NCI-H510A (cell line): ENCODE results near the gene SDK1.
"Not testable (repeated sequence)": the region's sequence is repeated elsewhere in the genome, so short reads cannot be mapped to it uniquely, and the experiment has no call there.

ENCODE experiments used
- DNase-seq: peaks from one replicate; lab custom pipeline; 2025; lab: John Stamatoyannopoulos, UW

The SDK1 gene

GRCh38 chr7:4245135-4245865, 944.2 kb downstream of the SDK1 start:
- no peak for DNase-seq

GRCh38 chr7:4245866-4246470, 944.9 kb downstream of the SDK1 start:
- no peak for DNase-seq

GRCh38 chr7:4246536-4246935, 945.5 kb downstream of the SDK1 start:
- DNase-seq: no peak

GRCh38 chr7:4247106-4247876, 946.2 kb downstream of the SDK1 start:
- no peak for DNase-seq

GRCh38 chr7:4248295-4248694, 947.2 kb downstream of the SDK1 start:
- no peak for DNase-seq

- DNase-seq: no peak
Observed at GRCh38 chr7:4249241-4249640, 948.2 kb downstream of the SDK1 start.

- DNase-seq: no peak
Observed at GRCh38 chr7:4255336-4255735, 954.3 kb downstream of the SDK1 start.

- no peak for DNase-seq
Observed at GRCh38 chr7:4256286-4256685, 955.2 kb downstream of the SDK1 start.

- DNase-seq: no peak
Observed at GRCh38 chr7:4257146-4258111, 956.4 kb downstream of the SDK1 start.

- not testable (repeated sequence) for DNase-seq
Observed at GRCh38 chr7:4260116-4260515, 959.1 kb downstream of the SDK1 start.

- peak; percentile 23 for DNase-seq
Observed at GRCh38 chr7:4260867-4261600, 960.0 kb downstream of the SDK1 start.

GRCh38 chr7:4261601-4261960, 960.5 kb downstream of the SDK1 start:
- no peak for DNase-seq

- DNase-seq: not testable (repeated sequence)
Observed at GRCh38 chr7:4264206-4264605, 963.2 kb downstream of the SDK1 start.

- DNase-seq: no peak
Observed at GRCh38 chr7:4265066-4265465, 964.0 kb downstream of the SDK1 start.

- DNase-seq: no peak
Observed at GRCh38 chr7:4265676-4266075, 964.6 kb downstream of the SDK1 start.

- no peak for DNase-seq
Observed at GRCh38 chr7:4266270-4267040, 965.4 kb downstream of the SDK1 start.

GRCh38 chr7:4267341-4268039, 966.4 kb downstream of the SDK1 start:
- DNase-seq: no peak

GRCh38 chr7:4268040-4268965, 967.3 kb downstream of the SDK1 start:
- DNase-seq: no peak

GRCh38 chr7:4269086-4269485, 968.0 kb downstream of the SDK1 start:
- no peak for DNase-seq
